VCaP (cell line): ENCODE results near the gene PTPRD.

Experiments
- H3K27ac ChIP-seq: fragments of 450-650 bp; 2 replicates; pipeline ENCODE4 v1.5.1; 2017
- CTCF ChIP-seq: fragments of 450-650 bp; conservative IDR thresholded peaks from 2 replicates; pipeline ENCODE4 v1.5.1; 2017; ENCODE audit warnings: mild to moderate bottlenecking, moderate library complexity

The PTPRD gene

GRCh38 chr9:8867148-8867547 lies 1745.7 kb downstream of the PTPRD start:
- H3K27ac ChIP-seq = no peak overlapping the region
- no peak for TF ChIP-seq CTCF

GRCh38 chr9:8864545-8864896 lies 1748.3 kb downstream of the PTPRD start:
- no peak for TF ChIP-seq CTCF
- H3K27ac ChIP-seq = no peak overlapping the region

- no peak overlapping the region for H3K27ac ChIP-seq
- TF ChIP-seq CTCF = no peak
These were observed 1748.8 kb downstream of the PTPRD start for GRCh38 chr9:8863886-8864544.

GRCh38 chr9:8863069-8863468 lies 1749.7 kb downstream of the PTPRD start:
- no peak for TF ChIP-seq CTCF
- no peak overlapping the region for H3K27ac ChIP-seq

GRCh38 chr9:8860925-8861324 lies 1751.9 kb downstream of the PTPRD start:
- H3K27ac ChIP-seq = no peak overlapping the region
- no peak for TF ChIP-seq CTCF

- no peak overlapping the region for H3K27ac ChIP-seq
- no peak for TF ChIP-seq CTCF
These were observed 1752.7 kb downstream of the PTPRD start for GRCh38 chr9:8860086-8860485.

GRCh38 chr9:8859416-8859815 lies 1753.4 kb downstream of the PTPRD start:
- no peak for TF ChIP-seq CTCF
- H3K27ac ChIP-seq = no peak overlapping the region
